GM23338 (cell line): ENCODE measurements around the gene LPA. TPM values are rescaled to one million over a fixed set of nuclear protein-coding genes. Genes with fewer than 3 reads are reported as not detected.

Experiments used
- ATAC-seq: fragments of 200-7000 bp; cut with Tn5 transposase; 3 replicates; pipeline ENCODE4 v1.9.1; 2020
- DNase-seq: peaks from one replicate; pipeline ENCODE4 v3.0.0-alpha.2; 2015; ENCODE audit warnings: low spot score
- H2AFZ ChIP-seq: fragments of 200-600 bp; sonication (generic); 2 replicates; pipeline ENCODE4 v1.8.0; 2016; ENCODE audit warnings: antibody characterized with exemption, mild to moderate bottlenecking, moderate library complexity
- H3F3A ChIP-seq: fragments of 200-600 bp; sonication (generic); replicated peaks from 2 replicates; pipeline ENCODE4 v1.8.0; 2017; ENCODE audit warnings: antibody characterized with exemption, mixed run types, low read depth
- H3K27ac ChIP-seq: fragments of 200-600 bp; sonication (generic); 2 replicates; pipeline ENCODE4 v1.6.1; 2016; ENCODE audit warnings: low read depth
- H3K27me3 ChIP-seq: fragments of 200-600 bp; sonication (generic); 2 replicates; pipeline ENCODE4 v1.8.0; 2016; ENCODE audit warnings: mild to moderate bottlenecking, mixed run types, moderate library complexity; ENCODE audit not compliant: insufficient read depth
- H3K36me3 ChIP-seq: fragments of 200-600 bp; sonication (generic); 2 replicates; pipeline ENCODE4 v1.8.0; 2016; ENCODE audit warnings: mild to moderate bottlenecking; ENCODE audit not compliant: insufficient read depth
- H3K4me1 ChIP-seq: fragments of 200-600 bp; sonication (generic); 2 replicates; pipeline ENCODE4 v1.8.0; 2016; ENCODE audit warnings: mild to moderate bottlenecking, moderate library complexity; ENCODE audit not compliant: insufficient read depth
- H3K4me2 ChIP-seq: fragments of 200-600 bp; sonication (generic); 2 replicates; pipeline ENCODE4 v1.7.1; 2017; ENCODE audit warnings: mixed run types
- H3K4me3 ChIP-seq: fragments of 200-600 bp; sonication (generic); 2 replicates; pipeline ENCODE4 v1.6.1; 2016; ENCODE audit warnings: mixed run types
- H3K79me2 ChIP-seq: fragments of 200-600 bp; sonication (generic); replicated peaks from 2 replicates; pipeline ENCODE4 v1.8.0; 2017; ENCODE audit warnings: mild to moderate bottlenecking; ENCODE audit not compliant: insufficient read depth
- H3K9me2 ChIP-seq: fragments of 200-600 bp; sonication (generic); 2 replicates; pipeline ENCODE4 v1.8.0; 2017; ENCODE audit not compliant: insufficient read depth
- H4K20me1 ChIP-seq: fragments of 200-600 bp; sonication (generic); replicated peaks from 2 replicates; pipeline ENCODE4 v1.8.0; 2017; ENCODE audit warnings: mild to moderate bottlenecking; ENCODE audit not compliant: insufficient read depth
- H3K27ac Mint-ChIP-seq: 2 replicates; pipeline ENCODE4 v1.8.0; 2020; ENCODE audit warnings: inconsistent platforms, mild to moderate bottlenecking, moderate library complexity, mixed read lengths
- H3K27me3 Mint-ChIP-seq: 3 replicates; pipeline ENCODE4 v1.8.0; 2022; ENCODE audit warnings: low read depth, mild to moderate bottlenecking, moderate library complexity, mixed read lengths, inconsistent platforms; ENCODE audit not compliant: insufficient read depth, poor library complexity
- H3K36me3 Mint-ChIP-seq: 3 replicates; pipeline ENCODE4 v1.8.0; 2021; ENCODE audit warnings: low read depth, mild to moderate bottlenecking, inconsistent platforms, moderate library complexity, mixed read lengths
- H3K4me1 Mint-ChIP-seq: 3 replicates; pipeline ENCODE4 v1.8.0; 2020; ENCODE audit warnings: mild to moderate bottlenecking, inconsistent platforms, mixed read lengths
- H3K4me3 Mint-ChIP-seq: 3 replicates; pipeline ENCODE4 v1.8.0; 2021; ENCODE audit warnings: moderate library complexity, mild to moderate bottlenecking, inconsistent platforms, mixed read lengths
- H3K9me3 Mint-ChIP-seq: 3 replicates; pipeline ENCODE4 v1.8.0; 2020; ENCODE audit warnings: moderate library complexity, mild to moderate bottlenecking, inconsistent platforms, mixed read lengths
- CREB1 ChIP-seq: fragments of 250-450 bp; sonication (Bioruptor Pico); IDR thresholded peaks from 2 replicates; pipeline ENCODE4 v1.5.0; 2020; ENCODE audit warnings: low read depth, mild to moderate bottlenecking, moderate library complexity
- CTCF ChIP-seq, 2 experiments: fragments of 200-600 bp in 1 of 2; sonication (generic) in 1 of 2; conservative IDR thresholded peaks; 2 replicates each; pipeline versions ENCODE4 v1.5.1 to v1.6.1; 2016 to 2017; ENCODE audit warnings: antibody characterized with exemption in 2 of 2, low read depth in 2 of 2, mild to moderate bottlenecking in 2 of 2, moderate library complexity in 1 of 2
- EZH2 ChIP-seq: fragments of 200-600 bp; sonication (generic); IDR thresholded peaks from one replicate; pipeline ENCODE4 v1.8.0; 2017; ENCODE audit warnings: antibody characterized with exemption, mild to moderate bottlenecking, low read depth; ENCODE audit not compliant: unreplicated experiment
- EZH2phosphoT487 ChIP-seq: fragments of 200-600 bp; sonication (generic); IDR thresholded peaks from one replicate; pipeline ENCODE4 v1.8.1; 2018; ENCODE audit warnings: antibody characterized with exemption; ENCODE audit not compliant: unreplicated experiment
- JUNB ChIP-seq: IDR thresholded peaks from one replicate; pipeline ENCODE4 v1.6.1; 2016; ENCODE audit warnings: antibody characterized with exemption; ENCODE audit not compliant: unreplicated experiment
- NANOG ChIP-seq: IDR thresholded peaks from 2 replicates; pipeline ENCODE4 v1.6.1; 2016; ENCODE audit warnings: antibody characterized with exemption, borderline replicate concordance
- POLR2AphosphoS5 ChIP-seq: IDR thresholded peaks from 2 replicates; pipeline ENCODE4 v1.6.1; 2016; ENCODE audit warnings: antibody characterized with exemption, low read depth
- REST ChIP-seq: IDR thresholded peaks from one replicate; pipeline ENCODE4 v1.6.1; 2018; ENCODE audit warnings: antibody characterized with exemption; ENCODE audit not compliant: unreplicated experiment
- STAT1 ChIP-seq: IDR thresholded peaks from one replicate; pipeline ENCODE4 v1.6.1; 2016; ENCODE audit warnings: antibody characterized with exemption; ENCODE audit not compliant: unreplicated experiment
- ZNF462 ChIP-seq: fragments of 250-450 bp; sonication (Bioruptor Pico); IDR thresholded peaks from 2 replicates; pipeline ENCODE4 v1.5.0; 2020; ENCODE audit warnings: mild to moderate bottlenecking, moderate library complexity
- polyA plus RNA-seq: library from polyadenylated mRNA; unstranded; fragments of >200 nt; fragmentation: Nextera tagmentation; extraction: Ambion mirVana; gene quantifications from 2 replicates; pipeline ENCODE4 v1.2.1, GENCODE V29; 2016
- total RNA-seq: library from RNA; depleted of rRNA; stranded (reverse); fragments of >200 nt; shearing (Covaris generic); gene quantifications from 2 replicates; pipeline ENCODE4 v1.2.3, GENCODE V29; 2014

LPA gene
- total and polyA plus RNA-seq, 2 experiments from 2014 or later: 0.17 TPM; not detected in 1

GRCh38 chr6:160510199-160510598 is 153.9 kb downstream of the LPA start (continued):
- TF ChIP-seq REST: no peak
- no peak for TF ChIP-seq EZH2phosphoT487
- no peak for TF ChIP-seq CTCF (conservative IDR thresholded peaks at IDR 0.05; ENCODE audit: low read depth in 2 of 2)
- no peak for TF ChIP-seq STAT1
- TF ChIP-seq NANOG: no peak
- no peak for TF ChIP-seq EZH2

- Histone ChIP-seq H3K4me3 (no peak overlapping the region), H3K27ac (no peak overlapping the region), H2AFZ (no peak overlapping the region), H3K36me3 (no peaks in the 10 kb centered on the region), H3K27me3 (no peaks in the 10 kb centered on the region), H4K20me1 (no peaks in the 10 kb centered on the region), H3F3A (no peaks in the 10 kb centered on the region), H3K4me1 (no peaks in the 10 kb centered on the region), H3K4me2 (no peak overlapping the region), H3K79me2 (no peaks in the 10 kb centered on the region), H3K9me2 (no peaks in the 10 kb centered on the region)
- Mint-ChIP-seq H3K27me3 (peaks cover 1% of the 10 kb centered on the region), H3K4me1 (no peaks in the 10 kb centered on the region; the same call in 1 of the 3 replicates), H3K9me3 (peaks cover 18% of the 10 kb centered on the region), H3K36me3 (peaks cover 6% of the 10 kb centered on the region; the same call in 1 of the 3 replicates), H3K27ac (no peak overlapping the region; the same call in 1 of the 2 replicates), H3K4me3 (no peak overlapping the region)
- ATAC-seq (no peak), DNase-seq (no peak)
- TF ChIP-seq CREB1: no peak
- TF ChIP-seq NANOG: no peak
- no peak for TF ChIP-seq POLR2AphosphoS5
- no peak for TF ChIP-seq JUNB
- TF ChIP-seq STAT1: no peak
- TF ChIP-seq ZNF462 (CRISPR knock-in tag): no peak
- TF ChIP-seq REST: no peak
Measured at GRCh38 chr6:160509610-160510009, 154.5 kb downstream of the LPA start.
